Measurements from ENCODE around the gene DNASE1.

DNA sequence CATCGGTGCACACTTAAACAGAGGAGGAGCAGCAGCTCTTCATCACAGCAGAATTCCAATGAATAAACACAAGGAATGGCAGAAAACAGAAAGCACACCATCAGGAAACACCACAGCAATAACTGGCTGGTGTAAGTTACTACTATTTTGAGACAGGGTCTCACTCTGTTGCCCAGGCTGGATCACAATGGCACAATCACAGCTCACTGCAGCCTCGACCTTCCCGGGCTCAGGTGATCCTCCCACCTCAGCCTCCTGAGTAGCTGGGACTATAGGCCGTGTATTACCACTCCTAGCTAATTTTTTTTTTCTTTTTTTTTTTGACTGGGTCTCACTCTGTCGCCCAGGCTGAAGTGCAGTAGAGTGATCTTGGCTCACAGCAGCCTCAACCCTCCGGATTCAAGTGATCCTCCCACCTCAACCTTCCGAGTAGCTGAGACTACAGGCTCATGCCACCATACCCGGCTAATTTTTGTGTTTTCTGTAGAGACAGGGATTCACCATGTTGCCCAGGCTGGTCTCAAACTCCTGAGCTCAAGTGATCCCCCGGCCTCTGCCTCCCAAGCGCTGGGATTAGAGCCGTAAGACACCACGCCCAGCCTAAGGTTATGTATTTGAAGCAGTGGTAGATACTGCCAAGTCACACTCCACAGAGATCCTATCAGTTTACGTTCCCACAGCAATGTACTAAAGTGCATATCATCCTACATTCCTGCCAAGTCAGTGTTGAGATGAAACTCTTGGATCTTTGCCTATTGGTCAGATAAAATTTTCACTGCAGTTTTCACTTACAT is 42.1 kb downstream of the DNASE1 start:
- TF ChIP-seq TAF1 (IDR thresholded peaks at IDR 0.05; ENCODE audit: borderline replicate concordance, insufficient read depth, low read length): no peak
- no peak for TF ChIP-seq FOXP2 (optimal IDR thresholded peaks at IDR 0.05; ENCODE audit: borderline replicate concordance, extremely low read depth, extremely low read length, insufficient read depth)
- no peak for TF ChIP-seq SIN3A (IDR thresholded peaks at IDR 0.05; ENCODE audit: borderline replicate concordance, insufficient read depth, low read length)
- no peak for TF ChIP-seq POLR2AphosphoS5 (IDR thresholded peaks at IDR 0.05; ENCODE audit: low read depth, low read length)
